HepG2 (cell line): ENCODE results near the gene DNMBP. TPM values are rescaled to one million over a fixed set of nuclear protein-coding genes. Genes with fewer than 3 reads are reported as not detected.

Experiments used
- CBX1 ChIP-seq: IDR thresholded peaks from one replicate; pipeline ENCODE4 v1.6.1; 2016; ENCODE audit warnings: antibody characterized with exemption, low read depth
- DR1 ChIP-seq: sonication (generic); formaldehyde crosslinking; IDR thresholded peaks from 2 replicates; pipeline ENCODE4 v1.8.0; 2021; ENCODE audit warnings: mild to moderate bottlenecking, missing genetic modification reagents, inconsistent platforms
- ERF ChIP-seq: IDR thresholded peaks from 2 replicates; pipeline ENCODE4 v1.6.1; 2018; ENCODE audit warnings: missing biosample characterization, missing genetic modification reagents
- GTF2F1 ChIP-seq: fragments of 150-350 bp; IDR thresholded peaks from 2 replicates; pipeline ENCODE4 v1.6.1; 2014; ENCODE audit warnings: low read length
- HNF4A ChIP-seq: sonication (generic); formaldehyde crosslinking; IDR thresholded peaks from 2 replicates; pipeline ENCODE4 v1.4.0; 2020; ENCODE audit warnings: missing genetic modification reagents
- ISX ChIP-seq: sonication (generic); formaldehyde crosslinking; conservative IDR thresholded peaks from 2 replicates; pipeline ENCODE4 v1.5.0; 2020; ENCODE audit warnings: missing genetic modification reagents
- MAFG ChIP-seq: sonication (generic); formaldehyde crosslinking; IDR thresholded peaks from 2 replicates; pipeline ENCODE4 v1.5.1; 2020; ENCODE audit warnings: mild to moderate bottlenecking, missing genetic modification reagents
- MEIS2 ChIP-seq: sonication (generic); formaldehyde crosslinking; IDR thresholded peaks from 2 replicates; pipeline ENCODE4 v1.9.0; 2021; ENCODE audit warnings: mild to moderate bottlenecking, missing genetic modification reagents
- MIXL1 ChIP-seq: IDR thresholded peaks from 2 replicates; pipeline ENCODE4 v1.6.1; 2016
- POGZ ChIP-seq: sonication (generic); formaldehyde crosslinking; IDR thresholded peaks from 2 replicates; pipeline ENCODE4 v1.4.0; 2020; ENCODE audit warnings: mild to moderate bottlenecking, missing genetic modification reagents
- PRDM10 ChIP-seq: sonication (generic); formaldehyde crosslinking; IDR thresholded peaks from 2 replicates; pipeline ENCODE4 v1.4.0; 2020; ENCODE audit warnings: low read depth, missing genetic modification reagents
- RARA ChIP-seq: IDR thresholded peaks from 2 replicates; pipeline ENCODE4 v1.6.1; 2016; ENCODE audit warnings: missing genetic modification reagents, missing compliant biosample characterization
- RXRB ChIP-seq: IDR thresholded peaks from 2 replicates; pipeline ENCODE4 v1.6.1; 2016; ENCODE audit warnings: borderline replicate concordance, missing genetic modification reagents, missing compliant biosample characterization
- SP4 ChIP-seq: sonication (generic); formaldehyde crosslinking; IDR thresholded peaks from 2 replicates; pipeline ENCODE4 v1.8.1; 2023; ENCODE audit warnings: mild to moderate bottlenecking, missing genetic modification reagents
- SYNCRIP ChIP-seq: fragments of 200-400 bp; formaldehyde crosslinking; IDR thresholded peaks from 2 replicates; pipeline ENCODE4 v1.6.1; 2018; ENCODE audit warnings: mild to moderate bottlenecking, low read depth, low read length; ENCODE audit not compliant: insufficient read depth
- ZFP41 ChIP-seq: sonication (generic); formaldehyde crosslinking; IDR thresholded peaks from 2 replicates; pipeline ENCODE4 v1.4.0; 2020; ENCODE audit warnings: mild to moderate bottlenecking, missing genetic modification reagents, borderline replicate concordance
- ZIK1 ChIP-seq: sonication (generic); formaldehyde crosslinking; IDR thresholded peaks from 2 replicates; pipeline ENCODE4 v1.5.0; 2020; ENCODE audit warnings: mild to moderate bottlenecking, low read depth, missing genetic modification reagents, borderline replicate concordance
- ZNF772 ChIP-seq: sonication (generic); formaldehyde crosslinking; IDR thresholded peaks from 2 replicates; pipeline ENCODE4 v1.5.0; 2020; ENCODE audit warnings: mild to moderate bottlenecking, missing genetic modification reagents
- polyA plus RNA-seq, 8 experiments: library from polyadenylated mRNA; depleted of rRNA in 3 of 8; stranded (reverse) in 7 of 8; unstranded in 1 of 8; fragments of >200 nt; fragmentation: Illumina TruSeq in 4 of 8; extraction: Trizol in 4 of 8; gene quantifications; 2 replicates each; pipeline versions ENCODE4 v1.2.1 to v1.2.3, GENCODE V29; 2011 to 2016; ENCODE audit warnings: low read depth in 4 of 8, missing spikeins in 1 of 8, mixed read lengths in 1 of 8; ENCODE audit not compliant: insufficient read depth in 1 of 8
- total RNA-seq, 5 experiments: library from RNA; depleted of rRNA; stranded (reverse); fragments of >200 nt; fragmentation: Illumina TruSeq; extraction: Trizol; gene quantifications; 2 replicates each; pipeline ENCODE4 v1.2.3, GENCODE V29; 2016; ENCODE audit warnings: low read depth in 1 of 5
- TF ChIP-seq, protein P1 (sequence below): sonication (generic); formaldehyde crosslinking; IDR thresholded peaks from 2 replicates; pipeline ENCODE4 v1.4.0; 2020; ENCODE audit warnings: missing genetic modification reagents, borderline replicate concordance
- TF ChIP-seq, protein P2 (sequence below): sonication (generic); formaldehyde crosslinking; IDR thresholded peaks from 2 replicates; pipeline ENCODE4 v1.4.0; 2020; ENCODE audit warnings: missing genetic modification reagents, borderline replicate concordance
- TF ChIP-seq, protein P3 (sequence below): IDR thresholded peaks from 2 replicates; pipeline ENCODE4 v1.6.1; 2016; ENCODE audit warnings: missing compliant biosample characterization, missing genetic modification reagents, borderline replicate concordance

The DNMBP gene
- total and polyA plus RNA-seq, 2 of the 13 experiments (the other 11 are each of a cell fraction or from before 2014, with no cell fraction given): 3.6 to 6.3 TPM

DNA sequence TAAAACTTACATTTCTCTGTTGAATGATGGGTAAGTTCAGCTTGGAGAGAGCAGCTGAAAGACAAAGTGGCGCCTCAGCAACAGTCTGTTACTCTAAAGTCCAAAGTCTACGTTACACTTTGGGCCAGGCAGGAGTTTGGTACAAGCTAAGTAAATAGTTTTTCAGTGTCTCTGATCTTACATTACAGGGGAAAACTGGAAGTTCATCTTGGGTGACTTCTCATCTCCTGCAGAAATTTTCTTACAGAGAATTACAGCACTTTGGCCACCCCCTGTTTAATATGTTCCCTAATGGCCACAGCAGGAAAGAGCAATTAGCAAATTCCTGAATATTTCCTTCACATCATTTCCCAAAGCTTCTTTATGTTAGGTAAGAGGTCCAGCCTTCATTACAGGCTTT lies 160.2 kb downstream of the DNMBP start (continued):
- TF ChIP-seq SYNCRIP (no peak), ZFP41 (CRISPR knock-in tag) (no peak), GTF2F1 (no peak), ZNF772 (no peak), POGZ (CRISPR knock-in tag) (peak; percentile 55), ERF (CRISPR knock-in tag) (0 out of 2 replicates have a peak, but pooled peaks have one; percentile 48), DR1 (CRISPR knock-in tag) (no peak), PRDM10 (CRISPR knock-in tag) (peak; percentile 94), ISX (CRISPR knock-in tag) (no peak), SP4 (no peak), MEIS2 (CRISPR knock-in tag) (no peak), MIXL1 (CRISPR knock-in tag) (peak; percentile 31; the same call in 1 of the 2 replicates), HNF4A (CRISPR knock-in tag) (peak; percentile 96), MAFG (no peak), ZIK1 (no peak), CBX1 (no peak), RARA (peak; percentile 41; the same call in 1 of the 2 replicates), RXRB (CRISPR knock-in tag) (peak; percentile 81)
- TF ChIP-seq, protein P1, sequence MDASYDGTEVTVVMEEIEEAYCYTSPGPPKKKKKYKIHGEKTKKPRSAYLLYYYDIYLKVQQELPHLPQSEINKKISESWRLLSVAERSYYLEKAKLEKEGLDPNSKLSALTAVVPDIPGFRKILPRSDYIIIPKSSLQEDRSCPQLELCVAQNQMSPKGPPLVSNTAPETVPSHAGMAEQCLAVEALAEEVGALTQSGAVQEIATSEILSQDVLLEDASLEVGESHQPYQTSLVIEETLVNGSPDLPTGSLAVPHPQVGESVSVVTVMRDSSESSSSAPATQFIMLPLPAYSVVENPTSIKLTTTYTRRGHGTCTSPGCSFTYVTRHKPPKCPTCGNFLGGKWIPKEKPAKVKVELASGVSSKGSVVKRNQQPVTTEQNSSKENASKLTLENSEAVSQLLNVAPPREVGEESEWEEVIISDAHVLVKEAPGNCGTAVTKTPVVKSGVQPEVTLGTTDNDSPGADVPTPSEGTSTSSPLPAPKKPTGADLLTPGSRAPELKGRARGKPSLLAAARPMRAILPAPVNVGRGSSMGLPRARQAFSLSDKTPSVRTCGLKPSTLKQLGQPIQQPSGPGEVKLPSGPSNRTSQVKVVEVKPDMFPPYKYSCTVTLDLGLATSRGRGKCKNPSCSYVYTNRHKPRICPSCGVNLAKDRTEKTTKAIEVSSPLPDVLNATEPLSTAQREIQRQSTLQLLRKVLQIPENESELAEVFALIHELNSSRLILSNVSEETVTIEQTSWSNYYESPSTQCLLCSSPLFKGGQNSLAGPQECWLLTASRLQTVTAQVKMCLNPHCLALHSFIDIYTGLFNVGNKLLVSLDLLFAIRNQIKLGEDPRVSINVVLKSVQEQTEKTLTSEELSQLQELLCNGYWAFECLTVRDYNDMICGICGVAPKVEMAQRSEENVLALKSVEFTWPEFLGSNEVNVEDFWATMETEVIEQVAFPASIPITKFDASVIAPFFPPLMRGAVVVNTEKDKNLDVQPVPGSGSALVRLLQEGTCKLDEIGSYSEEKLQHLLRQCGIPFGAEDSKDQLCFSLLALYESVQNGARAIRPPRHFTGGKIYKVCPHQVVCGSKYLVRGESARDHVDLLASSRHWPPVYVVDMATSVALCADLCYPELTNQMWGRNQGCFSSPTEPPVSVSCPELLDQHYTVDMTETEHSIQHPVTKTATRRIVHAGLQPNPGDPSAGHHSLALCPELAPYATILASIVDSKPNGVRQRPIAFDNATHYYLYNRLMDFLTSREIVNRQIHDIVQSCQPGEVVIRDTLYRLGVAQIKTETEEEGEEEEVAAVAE (CRISPR knock-in tag): 0 out of 2 replicates have a peak, but pooled peaks have one; percentile 24
- TF ChIP-seq, protein P2, sequence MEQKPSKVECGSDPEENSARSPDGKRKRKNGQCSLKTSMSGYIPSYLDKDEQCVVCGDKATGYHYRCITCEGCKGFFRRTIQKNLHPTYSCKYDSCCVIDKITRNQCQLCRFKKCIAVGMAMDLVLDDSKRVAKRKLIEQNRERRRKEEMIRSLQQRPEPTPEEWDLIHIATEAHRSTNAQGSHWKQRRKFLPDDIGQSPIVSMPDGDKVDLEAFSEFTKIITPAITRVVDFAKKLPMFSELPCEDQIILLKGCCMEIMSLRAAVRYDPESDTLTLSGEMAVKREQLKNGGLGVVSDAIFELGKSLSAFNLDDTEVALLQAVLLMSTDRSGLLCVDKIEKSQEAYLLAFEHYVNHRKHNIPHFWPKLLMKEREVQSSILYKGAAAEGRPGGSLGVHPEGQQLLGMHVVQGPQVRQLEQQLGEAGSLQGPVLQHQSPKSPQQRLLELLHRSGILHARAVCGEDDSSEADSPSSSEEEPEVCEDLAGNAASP: peak; percentile 94; the same call in 1 of the 2 replicates
- TF ChIP-seq, protein P3, sequence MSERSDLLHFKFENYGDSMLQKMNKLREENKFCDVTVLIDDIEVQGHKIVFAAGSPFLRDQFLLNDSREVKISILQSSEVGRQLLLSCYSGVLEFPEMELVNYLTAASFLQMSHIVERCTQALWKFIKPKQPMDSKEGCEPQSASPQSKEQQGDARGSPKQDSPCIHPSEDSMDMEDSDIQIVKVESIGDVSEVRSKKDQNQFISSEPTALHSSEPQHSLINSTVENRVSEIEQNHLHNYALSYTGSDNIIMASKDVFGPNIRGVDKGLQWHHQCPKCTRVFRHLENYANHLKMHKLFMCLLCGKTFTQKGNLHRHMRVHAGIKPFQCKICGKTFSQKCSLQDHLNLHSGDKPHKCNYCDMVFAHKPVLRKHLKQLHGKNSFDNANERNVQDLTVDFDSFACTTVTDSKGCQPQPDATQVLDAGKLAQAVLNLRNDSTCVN (CRISPR knock-in tag): no peak
